ENCODE data around the gene QSOX2. TPM values are rescaled to one million over a fixed set of nuclear protein-coding genes. Genes with fewer than 3 reads are reported as not detected.

The QSOX2 gene
- total RNA-seq, 1 experiment from 2014 or later: 34.6 TPM

DNA sequence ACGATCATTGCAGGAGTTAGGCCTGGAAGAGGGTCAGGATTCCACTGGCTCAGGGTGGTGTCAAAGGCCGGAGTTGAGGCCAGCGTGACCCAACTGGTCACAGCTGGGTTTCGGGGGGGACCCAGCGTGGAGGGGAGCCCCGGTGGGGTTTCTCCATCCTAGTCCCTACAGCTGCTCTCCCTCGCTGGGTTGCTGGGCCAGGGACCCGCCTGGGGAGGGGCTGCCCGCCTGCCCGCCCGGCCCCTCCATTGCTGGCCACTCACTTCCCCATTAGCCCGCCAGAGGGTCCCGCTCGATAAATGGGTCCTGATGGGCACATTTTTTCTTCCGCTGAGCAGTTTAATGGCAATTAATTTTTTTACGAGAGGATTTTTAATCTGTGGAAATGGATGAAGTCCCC is 49.4 kb upstream of the QSOX2 start:
- Histone ChIP-seq H3K27me3 (ENCODE audit: insufficient read depth, low read length) (no peaks in the 10 kb centered on the region), H3K9me3 (ENCODE audit: control insufficient read depth in 1 of 2, insufficient read depth in 1 of 2, low read depth in 1 of 2, low read length in 2 of 2) (peaks cover 0 to 5% of the 10 kb centered on the region in 2 experiments; a peak in 1 of 4 replicates), H3K4me2 (ENCODE audit: low read length) (no peak overlapping the region), H3K9ac (ENCODE audit: low read length) (no peak overlapping the region), H3K9me2 (ENCODE audit: insufficient read depth) (no peaks in the 10 kb centered on the region), H3K36me3 (ENCODE audit: control insufficient read depth in 1 of 2, insufficient read depth in 2 of 2, low read length in 2 of 2) (no peaks in the 10 kb centered on the region), H4K20me1 (ENCODE audit: insufficient read depth) (no peaks in the 10 kb centered on the region), H3K79me2 (ENCODE audit: insufficient read depth, low read length) (no peaks in the 10 kb centered on the region), H3K4me1 (ENCODE audit: control insufficient read depth in 1 of 2, insufficient read depth in 2 of 2, low read length in 2 of 2) (peaks cover 8 to 12% of the 10 kb centered on the region in 2 experiments; a peak in 3 of 4 replicates), H2AFZ (ENCODE audit: low read depth, low read length, poor library complexity, severe bottlenecking) (no peak overlapping the region), H3K4me3 (replicated peaks in 1 of 2; ENCODE audit: low read depth in 1 of 2, low read length in 2 of 2) (no peak overlapping the region), H3K27ac (ENCODE audit: low read depth, low read length) (no peak overlapping the region)
- no TSS peak for BruUV-seq (replicated peaks)
- intact Hi-C loops (cut with micrococcal nuclease): no loop called here
- ChIA-PET CTCF (no interaction called here), POLR2A (no interaction called here), RAD21 (ENCODE audit: low non-redundant PET in 1 of 2, low total read pairs in 2 of 2, uncharacterized antibody in 2 of 2, unreplicated experiment in 2 of 2) (no interaction called here)
- no peak for DNase-seq (ENCODE audit: low read depth, low spot score)
- TF ChIP-seq CBX3 (IDR thresholded peaks at IDR 0.05; ENCODE audit: low read depth) (no peak), EZH2phosphoT487 (IDR thresholded peaks at IDR 0.05; ENCODE audit: borderline replicate concordance) (no peak), JUND (IDR thresholded peaks at IDR 0.05) (no peak), TCF7L2 (IDR thresholded peaks at IDR 0.05; ENCODE audit: borderline replicate concordance, extremely low read depth, insufficient read depth, insufficient read length) (no peak), EGR1 (IDR thresholded peaks at IDR 0.05; ENCODE audit: low read depth) (no peak), ELF1 (IDR thresholded peaks at IDR 0.05; ENCODE audit: borderline replicate concordance, low read depth) (no peak), ZNF274 (IDR thresholded peaks at IDR 0.05; ENCODE audit: low read depth, low read length) (no peak), YY1 (IDR thresholded peaks at IDR 0.05; ENCODE audit: extremely low read depth, insufficient replicate concordance, low read depth, low read length) (no peak), FOSL1 (IDR thresholded peaks at IDR 0.05; ENCODE audit: low read depth) (no peak)
- TF ChIP-seq, protein P1, sequence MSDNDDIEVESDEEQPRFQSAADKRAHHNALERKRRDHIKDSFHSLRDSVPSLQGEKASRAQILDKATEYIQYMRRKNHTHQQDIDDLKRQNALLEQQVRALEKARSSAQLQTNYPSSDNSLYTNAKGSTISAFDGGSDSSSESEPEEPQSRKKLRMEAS (IDR thresholded peaks at IDR 0.05): no peak
- TF ChIP-seq, protein P2, sequence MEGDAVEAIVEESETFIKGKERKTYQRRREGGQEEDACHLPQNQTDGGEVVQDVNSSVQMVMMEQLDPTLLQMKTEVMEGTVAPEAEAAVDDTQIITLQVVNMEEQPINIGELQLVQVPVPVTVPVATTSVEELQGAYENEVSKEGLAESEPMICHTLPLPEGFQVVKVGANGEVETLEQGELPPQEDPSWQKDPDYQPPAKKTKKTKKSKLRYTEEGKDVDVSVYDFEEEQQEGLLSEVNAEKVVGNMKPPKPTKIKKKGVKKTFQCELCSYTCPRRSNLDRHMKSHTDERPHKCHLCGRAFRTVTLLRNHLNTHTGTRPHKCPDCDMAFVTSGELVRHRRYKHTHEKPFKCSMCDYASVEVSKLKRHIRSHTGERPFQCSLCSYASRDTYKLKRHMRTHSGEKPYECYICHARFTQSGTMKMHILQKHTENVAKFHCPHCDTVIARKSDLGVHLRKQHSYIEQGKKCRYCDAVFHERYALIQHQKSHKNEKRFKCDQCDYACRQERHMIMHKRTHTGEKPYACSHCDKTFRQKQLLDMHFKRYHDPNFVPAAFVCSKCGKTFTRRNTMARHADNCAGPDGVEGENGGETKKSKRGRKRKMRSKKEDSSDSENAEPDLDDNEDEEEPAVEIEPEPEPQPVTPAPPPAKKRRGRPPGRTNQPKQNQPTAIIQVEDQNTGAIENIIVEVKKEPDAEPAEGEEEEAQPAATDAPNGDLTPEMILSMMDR (IDR thresholded peaks at IDR 0.05 in 2 of 3, conservative IDR thresholded peaks at IDR 0.05 in 1 of 3; ENCODE audit: borderline replicate concordance in 1 of 3, insufficient read depth in 1 of 3, low read depth in 2 of 3, low read length in 2 of 3): no peak
- TF ChIP-seq, protein P3, sequence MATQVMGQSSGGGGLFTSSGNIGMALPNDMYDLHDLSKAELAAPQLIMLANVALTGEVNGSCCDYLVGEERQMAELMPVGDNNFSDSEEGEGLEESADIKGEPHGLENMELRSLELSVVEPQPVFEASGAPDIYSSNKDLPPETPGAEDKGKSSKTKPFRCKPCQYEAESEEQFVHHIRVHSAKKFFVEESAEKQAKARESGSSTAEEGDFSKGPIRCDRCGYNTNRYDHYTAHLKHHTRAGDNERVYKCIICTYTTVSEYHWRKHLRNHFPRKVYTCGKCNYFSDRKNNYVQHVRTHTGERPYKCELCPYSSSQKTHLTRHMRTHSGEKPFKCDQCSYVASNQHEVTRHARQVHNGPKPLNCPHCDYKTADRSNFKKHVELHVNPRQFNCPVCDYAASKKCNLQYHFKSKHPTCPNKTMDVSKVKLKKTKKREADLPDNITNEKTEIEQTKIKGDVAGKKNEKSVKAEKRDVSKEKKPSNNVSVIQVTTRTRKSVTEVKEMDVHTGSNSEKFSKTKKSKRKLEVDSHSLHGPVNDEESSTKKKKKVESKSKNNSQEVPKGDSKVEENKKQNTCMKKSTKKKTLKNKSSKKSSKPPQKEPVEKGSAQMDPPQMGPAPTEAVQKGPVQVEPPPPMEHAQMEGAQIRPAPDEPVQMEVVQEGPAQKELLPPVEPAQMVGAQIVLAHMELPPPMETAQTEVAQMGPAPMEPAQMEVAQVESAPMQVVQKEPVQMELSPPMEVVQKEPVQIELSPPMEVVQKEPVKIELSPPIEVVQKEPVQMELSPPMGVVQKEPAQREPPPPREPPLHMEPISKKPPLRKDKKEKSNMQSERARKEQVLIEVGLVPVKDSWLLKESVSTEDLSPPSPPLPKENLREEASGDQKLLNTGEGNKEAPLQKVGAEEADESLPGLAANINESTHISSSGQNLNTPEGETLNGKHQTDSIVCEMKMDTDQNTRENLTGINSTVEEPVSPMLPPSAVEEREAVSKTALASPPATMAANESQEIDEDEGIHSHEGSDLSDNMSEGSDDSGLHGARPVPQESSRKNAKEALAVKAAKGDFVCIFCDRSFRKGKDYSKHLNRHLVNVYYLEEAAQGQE (IDR thresholded peaks at IDR 0.05; ENCODE audit: low read depth): no peak
- TF ChIP-seq, protein P4, sequence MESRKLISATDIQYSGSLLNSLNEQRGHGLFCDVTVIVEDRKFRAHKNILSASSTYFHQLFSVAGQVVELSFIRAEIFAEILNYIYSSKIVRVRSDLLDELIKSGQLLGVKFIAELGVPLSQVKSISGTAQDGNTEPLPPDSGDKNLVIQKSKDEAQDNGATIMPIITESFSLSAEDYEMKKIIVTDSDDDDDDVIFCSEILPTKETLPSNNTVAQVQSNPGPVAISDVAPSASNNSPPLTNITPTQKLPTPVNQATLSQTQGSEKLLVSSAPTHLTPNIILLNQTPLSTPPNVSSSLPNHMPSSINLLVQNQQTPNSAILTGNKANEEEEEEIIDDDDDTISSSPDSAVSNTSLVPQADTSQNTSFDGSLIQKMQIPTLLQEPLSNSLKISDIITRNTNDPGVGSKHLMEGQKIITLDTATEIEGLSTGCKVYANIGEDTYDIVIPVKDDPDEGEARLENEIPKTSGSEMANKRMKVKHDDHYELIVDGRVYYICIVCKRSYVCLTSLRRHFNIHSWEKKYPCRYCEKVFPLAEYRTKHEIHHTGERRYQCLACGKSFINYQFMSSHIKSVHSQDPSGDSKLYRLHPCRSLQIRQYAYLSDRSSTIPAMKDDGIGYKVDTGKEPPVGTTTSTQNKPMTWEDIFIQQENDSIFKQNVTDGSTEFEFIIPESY (IDR thresholded peaks at IDR 0.05; ENCODE audit: extremely low read depth, insufficient replicate concordance, low read length): no peak
- TF ChIP-seq, protein P5, sequence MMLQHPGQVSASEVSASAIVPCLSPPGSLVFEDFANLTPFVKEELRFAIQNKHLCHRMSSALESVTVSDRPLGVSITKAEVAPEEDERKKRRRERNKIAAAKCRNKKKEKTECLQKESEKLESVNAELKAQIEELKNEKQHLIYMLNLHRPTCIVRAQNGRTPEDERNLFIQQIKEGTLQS (IDR thresholded peaks at IDR 0.05): no peak
- ATAC-seq: no peak
